ENCODE measurements around the gene IFT43. TPM values are rescaled to one million over a fixed set of nuclear protein-coding genes. Genes with fewer than 3 reads are reported as not detected.

Gene IFT43
- total RNA-seq, 1 experiment from 2014 or later, result 19.5 TPM

DNA sequence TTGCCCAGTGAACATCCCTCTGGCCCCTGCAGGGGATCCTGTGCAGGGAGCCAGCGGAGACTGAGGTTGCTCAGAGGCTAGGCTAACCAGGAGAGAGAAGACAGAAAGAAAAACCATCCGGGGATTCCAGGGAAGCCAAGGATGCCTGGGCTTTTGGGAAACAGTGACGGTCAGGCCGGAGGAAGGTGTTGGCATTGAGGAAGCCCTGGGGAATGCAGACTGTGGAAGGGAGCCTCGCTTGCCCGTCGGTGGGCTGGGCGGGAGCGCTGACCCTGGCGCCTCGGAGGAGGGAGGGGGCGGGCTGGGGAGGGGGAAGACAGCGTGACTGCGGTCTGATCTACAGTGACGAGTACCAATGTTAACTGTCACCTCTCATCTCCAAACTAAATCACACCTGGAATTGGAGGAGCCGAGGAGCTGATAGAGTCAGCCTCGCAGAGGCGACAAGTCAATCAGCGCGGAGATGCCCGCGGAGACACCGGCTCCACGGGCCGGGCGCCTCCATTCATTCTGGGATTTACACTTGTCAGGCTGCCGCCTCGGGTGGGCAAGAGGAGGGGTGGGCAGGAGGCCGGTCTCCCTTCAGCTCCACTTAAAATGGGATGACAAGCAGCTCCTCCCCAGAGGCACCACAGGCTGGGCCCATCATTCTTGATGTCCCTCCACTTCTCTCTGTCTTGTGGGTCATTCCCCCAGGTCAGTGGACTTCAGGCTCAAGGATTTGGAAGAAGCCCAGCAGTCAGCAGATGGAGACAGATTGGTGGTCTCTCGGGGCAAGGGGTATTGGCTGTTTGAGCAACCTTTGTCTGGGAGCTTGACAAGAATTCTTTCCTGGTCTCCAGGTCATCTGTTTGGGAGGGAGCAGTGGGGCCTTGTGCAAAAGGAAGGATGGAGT, 145.8 kb downstream of the IFT43 start:
- Mint-ChIP-seq H3K27ac (ENCODE audit: unreplicated experiment) (no peak overlapping the region), H3K4me3 (ENCODE audit: unreplicated experiment) (no peak overlapping the region)
- no TSS peak for BruUV-seq (replicated peaks)

DNA sequence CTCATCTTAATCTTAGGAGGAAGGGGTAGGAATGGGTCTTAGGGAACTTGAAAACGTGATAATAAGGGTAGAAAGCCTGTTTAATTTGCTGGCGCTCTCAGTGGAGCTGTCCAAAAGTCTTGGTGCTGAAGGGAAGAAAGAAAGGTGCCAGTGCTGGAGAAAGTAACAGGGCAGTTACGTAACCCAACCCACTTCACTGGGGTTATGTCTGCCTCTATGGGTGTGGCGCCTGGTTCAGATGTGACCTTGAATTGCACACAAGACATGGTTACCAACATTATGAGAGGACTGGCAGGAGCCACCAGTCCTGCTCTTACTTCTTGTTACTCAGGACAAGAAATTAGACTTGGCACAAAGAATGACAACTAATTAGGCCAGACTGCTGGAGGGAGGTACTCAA, 147.5 kb downstream of the IFT43 start:
- H3K27me3 ChIP-seq (replicated peaks; ENCODE audit: control insufficient read depth, insufficient read depth, low read length), result peaks cover 3% of the 10 kb centered on the region
- H3K36me3 ChIP-seq (ENCODE audit: control insufficient read depth, insufficient read depth, low read length), result no peaks in the 10 kb centered on the region
- Mint-ChIP-seq H3K4me3 (ENCODE audit: unreplicated experiment) (no peak overlapping the region), H3K4me1 (ENCODE audit: low read depth, unreplicated experiment) (no peaks in the 10 kb centered on the region), H3K9me3 (ENCODE audit: unreplicated experiment) (no peaks in the 10 kb centered on the region), H3K36me3 (ENCODE audit: insufficient read depth, unreplicated experiment) (no peaks in the 10 kb centered on the region), H3K27ac (ENCODE audit: unreplicated experiment) (no peak overlapping the region), H3K27me3 (ENCODE audit: insufficient read depth, unreplicated experiment) (peaks cover 46% of the 10 kb centered on the region)
- peak in 1 of 2 experiments; percentile 55 for DNase-seq
- no TSS peak for BruUV-seq (replicated peaks)
- H3K4me3 ChIP-seq (ENCODE audit: low read depth, low read length), result no peak overlapping the region
- intact Hi-C loops (cut with micrococcal nuclease; ENCODE audit: unreplicated experiment), result no loop called here
- CTCF ChIA-PET, result no interaction called here
- no peaks in the 10 kb centered on the region for H3K9me3 ChIP-seq
- H3K4me1 ChIP-seq, result no peaks in the 10 kb centered on the region
- TF ChIP-seq, protein P1, sequence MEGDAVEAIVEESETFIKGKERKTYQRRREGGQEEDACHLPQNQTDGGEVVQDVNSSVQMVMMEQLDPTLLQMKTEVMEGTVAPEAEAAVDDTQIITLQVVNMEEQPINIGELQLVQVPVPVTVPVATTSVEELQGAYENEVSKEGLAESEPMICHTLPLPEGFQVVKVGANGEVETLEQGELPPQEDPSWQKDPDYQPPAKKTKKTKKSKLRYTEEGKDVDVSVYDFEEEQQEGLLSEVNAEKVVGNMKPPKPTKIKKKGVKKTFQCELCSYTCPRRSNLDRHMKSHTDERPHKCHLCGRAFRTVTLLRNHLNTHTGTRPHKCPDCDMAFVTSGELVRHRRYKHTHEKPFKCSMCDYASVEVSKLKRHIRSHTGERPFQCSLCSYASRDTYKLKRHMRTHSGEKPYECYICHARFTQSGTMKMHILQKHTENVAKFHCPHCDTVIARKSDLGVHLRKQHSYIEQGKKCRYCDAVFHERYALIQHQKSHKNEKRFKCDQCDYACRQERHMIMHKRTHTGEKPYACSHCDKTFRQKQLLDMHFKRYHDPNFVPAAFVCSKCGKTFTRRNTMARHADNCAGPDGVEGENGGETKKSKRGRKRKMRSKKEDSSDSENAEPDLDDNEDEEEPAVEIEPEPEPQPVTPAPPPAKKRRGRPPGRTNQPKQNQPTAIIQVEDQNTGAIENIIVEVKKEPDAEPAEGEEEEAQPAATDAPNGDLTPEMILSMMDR (IDR thresholded peaks at IDR 0.05; ENCODE audit: insufficient read depth in 1 of 2, low read depth in 1 of 2, low read length in 1 of 2, severe bottlenecking in 1 of 2, unreplicated experiment in 1 of 2), result no peak
- POLR2A ChIA-PET, result no interaction called here

More for the DNA sequence above, 145.8 kb downstream of the IFT43 start:
- ChIA-PET POLR2A (no interaction called here), CTCF (no interaction called here)
- Histone ChIP-seq H3K9me3 (no peaks in the 10 kb centered on the region), H3K4me1 (no peaks in the 10 kb centered on the region), H3K27me3 (replicated peaks; ENCODE audit: control insufficient read depth, insufficient read depth, low read length) (peaks cover 3% of the 10 kb centered on the region), H3K36me3 (ENCODE audit: control insufficient read depth, insufficient read depth, low read length) (no peaks in the 10 kb centered on the region), H3K4me3 (ENCODE audit: low read depth, low read length) (no peak overlapping the region)
- intact Hi-C loops (cut with micrococcal nuclease; ENCODE audit: unreplicated experiment), result no loop called here
- Mint-ChIP-seq H3K9me3 (ENCODE audit: unreplicated experiment) (no peaks in the 10 kb centered on the region), H3K36me3 (ENCODE audit: insufficient read depth, unreplicated experiment) (no peaks in the 10 kb centered on the region), H3K4me1 (ENCODE audit: low read depth, unreplicated experiment) (no peaks in the 10 kb centered on the region), H3K27me3 (ENCODE audit: insufficient read depth, unreplicated experiment) (peaks cover 43% of the 10 kb centered on the region)
- TF ChIP-seq, protein P1 (IDR thresholded peaks at IDR 0.05; ENCODE audit: insufficient read depth in 1 of 2, low read depth in 1 of 2, low read length in 1 of 2, severe bottlenecking in 1 of 2, unreplicated experiment in 1 of 2), result no peak
- no peak for DNase-seq

Other genes starting within 250 kb of the IFT43 start
- 10.2 and 12.4 TPM in 2 replicates for gene TGFB3, start 3.8 kb upstream of the IFT43 start, total RNA-seq (2022)
- gene GPATCH2L, start 166.2 kb downstream of the IFT43 start, total RNA-seq (2022), result 38.0 and 41.6 TPM in 2 replicates